Astrocyte (in vitro differentiated cells and primary cell): ENCODE measurements around the gene HOXD12.

ENCODE experiments used
- CTCF ChIP-seq: IDR thresholded peaks from 2 replicates; pipeline ENCODE4 v1.5.1; 2011; ENCODE audit warnings: low read depth, mild to moderate bottlenecking, inconsistent platforms, low read length, moderate library complexity; ENCODE audit not compliant: insufficient read depth
- EZH2 ChIP-seq: IDR thresholded peaks from 2 replicates; pipeline ENCODE4 v1.6.1; 2012; ENCODE audit warnings: mild to moderate bottlenecking, low read length, inconsistent platforms; ENCODE audit not compliant: insufficient read depth

DNA sequence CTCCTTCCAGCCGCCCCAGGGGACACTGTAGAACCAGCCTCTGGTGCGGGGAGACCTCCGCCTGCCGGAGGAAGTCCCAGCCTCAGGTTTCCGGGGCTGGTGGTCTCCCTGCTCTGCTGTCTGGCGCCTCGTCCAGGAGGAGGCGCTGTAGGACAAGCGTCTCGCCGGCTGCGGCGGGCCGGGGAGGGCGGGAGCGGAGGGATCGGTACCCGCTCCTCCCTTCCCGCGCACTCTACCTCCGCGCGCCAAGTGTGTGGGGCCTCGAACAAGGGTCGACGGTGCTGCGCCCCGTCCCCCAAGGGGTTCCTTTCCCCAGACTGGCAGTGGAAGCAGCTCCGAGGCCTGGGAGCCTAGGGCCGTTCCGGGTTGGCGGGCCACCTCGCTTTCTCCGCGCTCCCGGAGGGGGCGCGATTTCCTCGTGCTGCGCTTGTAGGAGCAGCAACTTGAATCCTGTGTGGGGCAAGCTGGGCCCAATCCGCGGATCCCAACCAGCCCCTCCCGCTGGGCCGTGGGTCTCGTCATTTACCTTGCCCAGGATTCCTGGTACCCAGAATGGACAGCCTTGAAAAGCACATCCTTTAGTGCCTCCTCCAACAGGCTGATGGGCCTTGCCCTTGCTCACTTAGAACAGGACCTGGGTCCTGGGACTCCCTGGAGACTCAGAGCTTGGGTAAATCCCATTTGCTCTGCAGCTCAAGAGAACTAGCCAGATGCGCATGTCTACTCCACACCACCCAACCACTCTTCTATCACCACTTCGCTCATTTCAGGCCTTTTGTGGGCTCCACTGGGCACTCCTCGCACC lies 41.1 kb downstream of the HOXD12 start:
- TF ChIP-seq CTCF (peak; percentile 42), EZH2 (peak; percentile 16)
